ENCODE results near the gene CTDSP2.

The CTDSP2 gene

DNA sequence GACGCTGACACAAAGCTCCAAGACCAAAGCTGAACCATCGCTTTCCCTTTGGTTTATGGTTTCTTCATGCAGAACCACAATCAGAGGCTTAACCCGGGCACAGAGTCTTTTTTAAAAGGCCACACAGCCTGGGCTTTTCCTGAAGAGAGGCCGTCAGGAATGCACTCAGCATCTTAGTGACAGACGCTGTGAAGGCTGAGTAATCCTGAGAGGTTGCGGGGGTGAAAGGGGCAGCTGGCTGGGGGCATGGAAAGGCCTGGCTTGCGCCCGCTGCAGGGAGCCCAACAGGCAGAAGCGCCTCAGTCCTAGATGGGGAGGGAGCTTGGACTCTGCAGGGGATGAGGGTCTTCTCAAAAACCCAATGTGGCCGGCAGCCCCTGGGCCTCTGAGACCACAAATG is 13.6 kb downstream of the CTDSP2 start:
- H4K20me1 ChIP-seq (ENCODE audit: control insufficient read depth, insufficient read depth, low read depth, low read length), result peaks cover 17% of the 10 kb centered on the region; the same call in 1 of the 2 replicates
- peaks cover 11% of the 10 kb centered on the region; the same call in 1 of the 2 replicates for H3K36me3 ChIP-seq (ENCODE audit: control insufficient read depth, low read length)
- H3F3A ChIP-seq (ENCODE audit: control insufficient read depth, insufficient read depth), result peaks cover 21% of the 10 kb centered on the region
- H3K79me2 ChIP-seq (ENCODE audit: control insufficient read depth, low read length), result peaks cover 51% of the 10 kb centered on the region
- no peaks in the 10 kb centered on the region for H3K9me2 ChIP-seq (replicated peaks; ENCODE audit: control insufficient read depth, low read length)
- H3K4me3 ChIP-seq (ENCODE audit: low read length), result no peak overlapping the region
- no peak overlapping the region for H3K27ac ChIP-seq (ENCODE audit: low read depth, low read length)
- H3K4me1 ChIP-seq (ENCODE audit: control insufficient read depth, low read length), result peaks cover 57% of the 10 kb centered on the region
- TF ChIP-seq, protein P1, sequence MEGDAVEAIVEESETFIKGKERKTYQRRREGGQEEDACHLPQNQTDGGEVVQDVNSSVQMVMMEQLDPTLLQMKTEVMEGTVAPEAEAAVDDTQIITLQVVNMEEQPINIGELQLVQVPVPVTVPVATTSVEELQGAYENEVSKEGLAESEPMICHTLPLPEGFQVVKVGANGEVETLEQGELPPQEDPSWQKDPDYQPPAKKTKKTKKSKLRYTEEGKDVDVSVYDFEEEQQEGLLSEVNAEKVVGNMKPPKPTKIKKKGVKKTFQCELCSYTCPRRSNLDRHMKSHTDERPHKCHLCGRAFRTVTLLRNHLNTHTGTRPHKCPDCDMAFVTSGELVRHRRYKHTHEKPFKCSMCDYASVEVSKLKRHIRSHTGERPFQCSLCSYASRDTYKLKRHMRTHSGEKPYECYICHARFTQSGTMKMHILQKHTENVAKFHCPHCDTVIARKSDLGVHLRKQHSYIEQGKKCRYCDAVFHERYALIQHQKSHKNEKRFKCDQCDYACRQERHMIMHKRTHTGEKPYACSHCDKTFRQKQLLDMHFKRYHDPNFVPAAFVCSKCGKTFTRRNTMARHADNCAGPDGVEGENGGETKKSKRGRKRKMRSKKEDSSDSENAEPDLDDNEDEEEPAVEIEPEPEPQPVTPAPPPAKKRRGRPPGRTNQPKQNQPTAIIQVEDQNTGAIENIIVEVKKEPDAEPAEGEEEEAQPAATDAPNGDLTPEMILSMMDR (IDR thresholded peaks at IDR 0.05; ENCODE audit: low read depth, low read length, poor library complexity, severe bottlenecking), result no peak
- H3K9me3 ChIP-seq (ENCODE audit: control insufficient read depth, insufficient read depth, low read length), result no peaks in the 10 kb centered on the region
- H3K27me3 ChIP-seq (ENCODE audit: control insufficient read depth, low read length), result no peaks in the 10 kb centered on the region
- H3K4me2 ChIP-seq (ENCODE audit: low read length), result no peak overlapping the region

DNA sequence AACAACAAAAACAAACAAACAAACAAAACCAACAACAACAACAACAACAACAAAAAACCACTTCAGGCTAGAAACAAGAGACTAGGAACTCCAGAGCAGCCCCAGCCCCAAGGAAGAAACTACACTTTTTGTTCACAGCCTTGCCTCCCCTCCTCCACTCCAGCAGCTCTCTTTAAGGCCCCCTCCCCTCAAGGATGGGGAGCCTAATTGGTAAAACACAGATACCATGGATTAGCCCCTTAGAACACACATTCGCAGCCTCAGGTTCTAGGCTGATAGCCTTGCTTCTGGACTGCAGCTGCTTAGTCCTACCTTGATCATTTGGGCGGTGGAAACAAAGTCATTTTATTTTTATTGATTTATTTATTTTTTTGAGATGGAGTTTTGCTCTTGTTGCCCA is 16.1 kb downstream of the CTDSP2 start:
- Histone ChIP-seq H3K79me2 (ENCODE audit: control insufficient read depth, low read length) (peaks cover 39% of the 10 kb centered on the region), H3K4me1 (ENCODE audit: control insufficient read depth, low read length) (peaks cover 31% of the 10 kb centered on the region), H3F3A (ENCODE audit: control insufficient read depth, insufficient read depth) (no peaks in the 10 kb centered on the region)

DNA sequence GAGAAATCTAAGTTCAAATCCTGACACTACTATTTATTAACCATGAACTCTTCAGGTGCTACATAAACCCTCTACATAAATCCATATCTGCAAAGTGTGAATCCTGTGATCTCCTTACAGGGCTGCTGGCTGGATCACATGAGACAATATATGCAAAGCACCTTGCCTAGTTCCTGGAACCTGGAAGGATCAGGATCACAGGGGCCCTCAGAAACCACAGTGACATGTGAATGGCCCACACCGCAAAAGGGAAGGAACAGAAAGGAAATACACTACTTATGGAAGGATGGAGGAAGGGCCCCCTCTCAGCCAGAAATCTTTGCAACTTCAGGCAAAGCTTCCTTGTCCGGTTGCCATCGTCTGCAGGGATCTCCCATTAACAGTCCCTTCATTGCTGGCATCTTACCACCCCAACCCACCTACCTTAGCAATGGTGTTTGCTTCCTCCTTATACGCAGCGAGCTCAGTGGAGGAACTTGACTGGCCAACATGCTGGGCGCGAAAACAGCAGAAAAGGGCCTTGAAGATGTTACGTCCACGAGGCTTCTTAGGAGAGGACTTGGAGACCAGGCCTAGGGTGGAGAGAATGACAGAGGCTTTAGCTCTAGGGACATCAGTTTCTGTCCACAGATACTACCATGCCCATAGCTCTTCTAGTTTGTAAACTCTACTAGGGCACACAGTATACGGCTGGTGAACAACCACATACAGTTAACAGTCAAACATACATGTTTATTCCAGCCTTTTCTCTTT is 17.3 kb downstream of the CTDSP2 start:
- Histone ChIP-seq H3K4me3 (ENCODE audit: low read length) (no peak overlapping the region), H3K79me2 (ENCODE audit: control insufficient read depth, low read length) (peaks cover 30% of the 10 kb centered on the region), H3K36me3 (ENCODE audit: control insufficient read depth, low read length) (peaks cover 42% of the 10 kb centered on the region), H3K4me2 (ENCODE audit: low read length) (no peak overlapping the region), H3K27me3 (ENCODE audit: control insufficient read depth, low read length) (no peaks in the 10 kb centered on the region), H4K20me1 (ENCODE audit: control insufficient read depth, insufficient read depth, low read depth, low read length) (peaks cover 5% of the 10 kb centered on the region; the same call in 1 of the 2 replicates), H3F3A (ENCODE audit: control insufficient read depth, insufficient read depth) (no peaks in the 10 kb centered on the region), H3K9me2 (replicated peaks; ENCODE audit: control insufficient read depth, low read length) (no peaks in the 10 kb centered on the region), H3K9me3 (ENCODE audit: control insufficient read depth, insufficient read depth, low read length) (no peaks in the 10 kb centered on the region), H3K27ac (ENCODE audit: low read depth, low read length) (no peak overlapping the region), H3K4me1 (ENCODE audit: control insufficient read depth, low read length) (peaks cover 19% of the 10 kb centered on the region)
- TF ChIP-seq, protein P1 (IDR thresholded peaks at IDR 0.05; ENCODE audit: low read depth, low read length, poor library complexity, severe bottlenecking), result no peak
- TF ChIP-seq EZH2phosphoT487 (IDR thresholded peaks at IDR 0.05; ENCODE audit: borderline replicate concordance, low read length), result no peak

More for the DNA sequence above, 16.1 kb downstream of the CTDSP2 start:
- Histone ChIP-seq H3K4me2 (ENCODE audit: low read length) (no peak overlapping the region), H3K9me3 (ENCODE audit: control insufficient read depth, insufficient read depth, low read length) (no peaks in the 10 kb centered on the region), H4K20me1 (ENCODE audit: control insufficient read depth, insufficient read depth, low read depth, low read length) (peaks cover 8% of the 10 kb centered on the region; the same call in 1 of the 2 replicates), H3K27me3 (ENCODE audit: control insufficient read depth, low read length) (no peaks in the 10 kb centered on the region), H3K9me2 (replicated peaks; ENCODE audit: control insufficient read depth, low read length) (no peaks in the 10 kb centered on the region), H3K4me3 (ENCODE audit: low read length) (no peak overlapping the region), H3K27ac (ENCODE audit: low read depth, low read length) (no peak overlapping the region), H3K36me3 (ENCODE audit: control insufficient read depth, low read length) (peaks cover 32% of the 10 kb centered on the region)
- no peak for TF ChIP-seq EZH2phosphoT487 (IDR thresholded peaks at IDR 0.05; ENCODE audit: borderline replicate concordance, low read length)
- TF ChIP-seq, protein P1 (IDR thresholded peaks at IDR 0.05; ENCODE audit: low read depth, low read length, poor library complexity, severe bottlenecking), result no peak
